ENCODE measurements around the gene SDCCAG8.

Gene SDCCAG8

GRCh38 chr1:243346468-243346867 is 90.6 kb downstream of the SDCCAG8 start:
- no peak overlapping the region for H3K4me3 ChIP-seq (replicated peaks; ENCODE audit: low read depth, low read length)
- no peak for DNase-seq (ENCODE audit: extremely low read depth, low read depth)
- no peak for TF ChIP-seq CTCF (IDR thresholded peaks at IDR 0.05; ENCODE audit: low read depth, low read length, missing control alignments)

- H3K4me3 ChIP-seq (replicated peaks; ENCODE audit: low read depth, low read length), result no peak overlapping the region
- TF ChIP-seq CTCF (IDR thresholded peaks at IDR 0.05; ENCODE audit: low read depth, low read length, missing control alignments), result no peak
- DNase-seq (ENCODE audit: extremely low read depth, low read depth), result no peak
Measured at GRCh38 chr1:243348331-243348730, 92.5 kb downstream of the SDCCAG8 start.

GRCh38 chr1:243349128-243349527 is 93.3 kb downstream of the SDCCAG8 start:
- TF ChIP-seq CTCF (IDR thresholded peaks at IDR 0.05; ENCODE audit: low read depth, low read length, missing control alignments), result no peak
- no peak overlapping the region for H3K4me3 ChIP-seq (replicated peaks; ENCODE audit: low read depth, low read length)
- DNase-seq (ENCODE audit: extremely low read depth, low read depth), result no peak

GRCh38 chr1:243351337-243351736 is 95.5 kb downstream of the SDCCAG8 start:
- no peak overlapping the region for H3K4me3 ChIP-seq (replicated peaks; ENCODE audit: low read depth, low read length)
- TF ChIP-seq CTCF (IDR thresholded peaks at IDR 0.05; ENCODE audit: low read depth, low read length, missing control alignments), result no peak
- DNase-seq (ENCODE audit: extremely low read depth, low read depth), result no peak

- DNase-seq (ENCODE audit: extremely low read depth, low read depth), result no peak
- no peak for TF ChIP-seq CTCF (IDR thresholded peaks at IDR 0.05; ENCODE audit: low read depth, low read length, missing control alignments)
- H3K4me3 ChIP-seq (replicated peaks; ENCODE audit: low read depth, low read length), result 0 out of 2 replicates have a peak overlapping the region, but pooled peaks have one; percentile 3
Measured at GRCh38 chr1:243354511-243355153, 98.8 kb downstream of the SDCCAG8 start.

- no peak for DNase-seq (ENCODE audit: extremely low read depth, low read depth)
Measured at GRCh38 chr1:243363832-243364231, 108.0 kb downstream of the SDCCAG8 start.

More at GRCh38 chr1:243363832-243364231, 108.0 kb downstream of the SDCCAG8 start:
- no peak for TF ChIP-seq CTCF (IDR thresholded peaks at IDR 0.05; ENCODE audit: low read depth, low read length, missing control alignments)
- no peak overlapping the region for H3K4me3 ChIP-seq (replicated peaks; ENCODE audit: low read depth, low read length)

Data from HFF-Myc (cell line).